ENCODE measurements around the gene ABLIM2.

DNA sequence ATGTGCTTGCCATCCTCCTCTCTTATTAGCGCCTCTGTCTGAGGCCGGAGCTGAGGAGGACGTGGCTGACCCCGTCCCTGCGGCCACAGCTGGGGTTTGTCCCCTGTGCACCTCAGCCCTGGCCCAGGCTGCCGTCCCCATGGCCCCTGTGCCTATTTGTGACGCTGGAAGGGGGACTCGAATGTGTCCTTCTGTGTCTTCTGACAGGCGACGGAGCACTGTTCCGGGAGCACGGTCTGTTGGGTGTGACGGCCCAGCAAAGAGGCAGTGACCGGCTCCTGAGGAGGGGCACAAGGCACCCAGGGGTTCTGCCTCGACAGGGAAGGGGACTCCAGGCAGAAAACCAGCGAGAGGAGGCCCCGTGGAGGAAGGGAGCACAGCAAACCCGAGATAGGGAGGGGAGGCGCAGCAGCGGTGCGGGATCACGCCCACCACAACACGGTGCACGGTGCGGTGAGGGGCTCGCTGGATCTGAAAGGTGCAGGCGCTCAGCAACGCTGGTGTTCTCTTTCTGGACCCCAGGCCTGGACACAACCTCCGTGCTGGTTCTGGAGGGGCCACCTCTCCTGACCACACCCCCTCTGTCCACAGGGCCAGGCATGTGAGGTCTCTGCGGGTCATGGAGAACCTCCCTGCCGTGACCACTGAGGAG is 46.1 kb upstream of the ABLIM2 start:
- no peak for TF ChIP-seq POLR2AphosphoS5 (IDR thresholded peaks at IDR 0.05; ENCODE audit: low read depth, low read length)
- TF ChIP-seq ZBTB21 (CRISPR knock-in tag; IDR thresholded peaks at IDR 0.05) = no peak
- TF ChIP-seq, protein P1, sequence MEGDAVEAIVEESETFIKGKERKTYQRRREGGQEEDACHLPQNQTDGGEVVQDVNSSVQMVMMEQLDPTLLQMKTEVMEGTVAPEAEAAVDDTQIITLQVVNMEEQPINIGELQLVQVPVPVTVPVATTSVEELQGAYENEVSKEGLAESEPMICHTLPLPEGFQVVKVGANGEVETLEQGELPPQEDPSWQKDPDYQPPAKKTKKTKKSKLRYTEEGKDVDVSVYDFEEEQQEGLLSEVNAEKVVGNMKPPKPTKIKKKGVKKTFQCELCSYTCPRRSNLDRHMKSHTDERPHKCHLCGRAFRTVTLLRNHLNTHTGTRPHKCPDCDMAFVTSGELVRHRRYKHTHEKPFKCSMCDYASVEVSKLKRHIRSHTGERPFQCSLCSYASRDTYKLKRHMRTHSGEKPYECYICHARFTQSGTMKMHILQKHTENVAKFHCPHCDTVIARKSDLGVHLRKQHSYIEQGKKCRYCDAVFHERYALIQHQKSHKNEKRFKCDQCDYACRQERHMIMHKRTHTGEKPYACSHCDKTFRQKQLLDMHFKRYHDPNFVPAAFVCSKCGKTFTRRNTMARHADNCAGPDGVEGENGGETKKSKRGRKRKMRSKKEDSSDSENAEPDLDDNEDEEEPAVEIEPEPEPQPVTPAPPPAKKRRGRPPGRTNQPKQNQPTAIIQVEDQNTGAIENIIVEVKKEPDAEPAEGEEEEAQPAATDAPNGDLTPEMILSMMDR (CRISPR knock-in tag; IDR thresholded peaks at IDR 0.05) = no peak
- TF ChIP-seq, protein P2, sequence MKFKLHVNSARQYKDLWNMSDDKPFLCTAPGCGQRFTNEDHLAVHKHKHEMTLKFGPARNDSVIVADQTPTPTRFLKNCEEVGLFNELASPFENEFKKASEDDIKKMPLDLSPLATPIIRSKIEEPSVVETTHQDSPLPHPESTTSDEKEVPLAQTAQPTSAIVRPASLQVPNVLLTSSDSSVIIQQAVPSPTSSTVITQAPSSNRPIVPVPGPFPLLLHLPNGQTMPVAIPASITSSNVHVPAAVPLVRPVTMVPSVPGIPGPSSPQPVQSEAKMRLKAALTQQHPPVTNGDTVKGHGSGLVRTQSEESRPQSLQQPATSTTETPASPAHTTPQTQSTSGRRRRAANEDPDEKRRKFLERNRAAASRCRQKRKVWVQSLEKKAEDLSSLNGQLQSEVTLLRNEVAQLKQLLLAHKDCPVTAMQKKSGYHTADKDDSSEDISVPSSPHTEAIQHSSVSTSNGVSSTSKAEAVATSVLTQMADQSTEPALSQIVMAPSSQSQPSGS (CRISPR knock-in tag; IDR thresholded peaks at IDR 0.05) = no peak
- TF ChIP-seq KDM5A (IDR thresholded peaks at IDR 0.05; ENCODE audit: borderline replicate concordance, low read length) = no peak
- no peak for TF ChIP-seq SMARCC2 (IDR thresholded peaks at IDR 0.05)

Measured in HepG2 (cell line).